ENCODE data around the gene POP5. TPM values are rescaled to one million over a fixed set of nuclear protein-coding genes. Genes with fewer than 3 reads are reported as not detected.
"Not testable (repeated sequence)": the region's sequence is repeated elsewhere in the genome, so short reads cannot be mapped to it uniquely, and the experiment has no call there.

The POP5 gene
- polyA plus RNA-seq, 6 donors from 2014 or later = 68.7 to 116 (median 94.6) TPM

GRCh38 chr12:120539303-120539702 lies 41.9 kb downstream of the POP5 start:
- H3K4me3 Mint-ChIP-seq = peak overlapping the region in 4 of 8 donors; percentile 0 to 98 (median 66)
- no peaks in the 10 kb centered on the region for H3K9me3 Mint-ChIP-seq
- H3K27ac Mint-ChIP-seq = peak overlapping the region in 1 of 6 donors; percentile 65
- no peak for ATAC-seq (ENCODE audit: low read depth in 2 of 2)
- no peak for DNase-seq
- H3K36me3 Mint-ChIP-seq = no peaks in the 10 kb centered on the region
- peaks cover 33 to 88% (median 69%) of the 10 kb centered on the region in 3 donors for H3K4me1 Mint-ChIP-seq
- H3K27me3 Mint-ChIP-seq = no peaks in the 10 kb centered on the region

GRCh38 chr12:120538281-120539156 lies 42.7 kb downstream of the POP5 start:
- H3K27ac Mint-ChIP-seq = peak overlapping the region in 5 of 6 donors; percentile 57 to 86 (median 68)

GRCh38 chr12:120537856-120538220 lies 43.4 kb downstream of the POP5 start:
- ATAC-seq (ENCODE audit: low read depth in 2 of 2) = no peak
- H3K27ac Mint-ChIP-seq = peak overlapping the region in 3 of 6 donors; percentile 7 to 77 (median 68)
- no peaks in the 10 kb centered on the region for H3K36me3 Mint-ChIP-seq
- H3K4me1 Mint-ChIP-seq = peaks cover 37 to 81% (median 65%) of the 10 kb centered on the region in 3 donors
- H3K27me3 Mint-ChIP-seq = no peaks in the 10 kb centered on the region
- H3K9me3 Mint-ChIP-seq = no peaks in the 10 kb centered on the region
- peak overlapping the region in 7 of 8 donors; percentile 2 to 98 (median 95) for H3K4me3 Mint-ChIP-seq
- DNase-seq = no peak

More at GRCh38 chr12:120538281-120539156, 42.7 kb downstream of the POP5 start:
- no peaks in the 10 kb centered on the region for H3K36me3 Mint-ChIP-seq
- ATAC-seq (ENCODE audit: low read depth in 2 of 2) (no peak), DNase-seq (no peak)
- no peaks in the 10 kb centered on the region for H3K27me3 Mint-ChIP-seq
- H3K4me1 Mint-ChIP-seq = peaks cover 37 to 86% (median 67%) of the 10 kb centered on the region in 3 donors
- peak overlapping the region; percentile 53 to 98 (median 78) for H3K4me3 Mint-ChIP-seq
- no peaks in the 10 kb centered on the region for H3K9me3 Mint-ChIP-seq

GRCh38 chr12:120536064-120536791 lies 45.0 kb downstream of the POP5 start:
- Mint-ChIP-seq H3K9me3 (no peaks in the 10 kb centered on the region), H3K4me3 (peak overlapping the region; percentile 71 to 98 (median 96)), H3K27ac (peak overlapping the region in 5 of 6 donors; percentile 28 to 97 (median 62)), H3K27me3 (no peaks in the 10 kb centered on the region), H3K4me1 (peaks cover 37 to 68% (median 56%) of the 10 kb centered on the region in 3 donors), H3K36me3 (no peaks in the 10 kb centered on the region)
- ATAC-seq (ENCODE audit: low read depth in 2 of 2) = no peak
- no peak for DNase-seq

- ATAC-seq (ENCODE audit: low read depth in 2 of 2) (peak; percentile 70 to 76), DNase-seq (peak; percentile 56)
- Mint-ChIP-seq H3K27ac (peak overlapping the region; percentile 33 to 100 (median 97)), H3K9me3 (no peaks in the 10 kb centered on the region), H3K27me3 (no peaks in the 10 kb centered on the region), H3K36me3 (no peaks in the 10 kb centered on the region), H3K4me1 (peaks cover 34 to 59% (median 54%) of the 10 kb centered on the region in 3 donors), H3K4me3 (peak overlapping the region; percentile 92 to 100 (median 98))
Observed at GRCh38 chr12:120534703-120535655, 46.2 kb downstream of the POP5 start.

GRCh38 chr12:120534203-120534702 lies 46.9 kb downstream of the POP5 start, which contains the start of gene RNF10:
TSS of gene RNF10 (plus strand) at chr12:120534356. CDS start at chr12:120534812, 456 bp downstream.
- Mint-ChIP-seq H3K27me3 (no peaks in the 10 kb centered on the region), H3K4me3 (peak within 1 kb of the TSS; percentile 92 to 100 (median 98)), H3K9me3 (no peaks in the 10 kb centered on the region), H3K27ac (peak within 1 kb of the TSS; percentile 86 to 100 (median 97)), H3K4me1 (peaks cover 34 to 58% (median 58%) of the 10 kb centered on the region in 3 donors), H3K36me3 (no peaks in the 10 kb centered on the region)
- DNase-seq (peak; percentile 82), ATAC-seq (ENCODE audit: low read depth in 2 of 2) (peak; percentile 80 to 84)

GRCh38 chr12:120532701-120533238 lies 48.4 kb downstream of the POP5 start:
- Mint-ChIP-seq H3K4me3 (peak overlapping the region in 2 of 8 donors; percentile 19 to 81), H3K9me3 (no peaks in the 10 kb centered on the region), H3K27me3 (no peaks in the 10 kb centered on the region), H3K27ac (peak overlapping the region in 1 of 6 donors; percentile 58), H3K4me1 (peaks cover 25 to 54% (median 53%) of the 10 kb centered on the region in 3 donors), H3K36me3 (no peaks in the 10 kb centered on the region)
- no peak for ATAC-seq (ENCODE audit: low read depth in 2 of 2)
- DNase-seq = no peak

GRCh38 chr12:120530418-120530761 lies 50.8 kb downstream of the POP5 start:
- Mint-ChIP-seq H3K4me3 (peak overlapping the region in 7 of 8 donors; percentile 98 to 100 (median 100)), H3K4me1 (peaks cover 18 to 35% (median 34%) of the 10 kb centered on the region in 3 donors), H3K27ac (peak overlapping the region in 1 of 6 donors; percentile 22)
- H3K36me3 Mint-ChIP-seq; ATAC-seq (ENCODE audit: low read depth in 2 of 2); H3K27me3 Mint-ChIP-seq; H3K9me3 Mint-ChIP-seq; DNase-seq: not testable (repeated sequence)

GRCh38 chr12:120529641-120530417 lies 51.4 kb downstream of the POP5 start:
- Mint-ChIP-seq H3K9me3 (no peaks in the 10 kb centered on the region), H3K36me3 (no peaks in the 10 kb centered on the region), H3K4me1 (peaks cover 18 to 31% (median 29%) of the 10 kb centered on the region in 3 donors), H3K27ac (peak overlapping the region; percentile 97 to 100 (median 99)), H3K27me3 (no peaks in the 10 kb centered on the region), H3K4me3 (peak overlapping the region; percentile 98 to 100 (median 100))
- ATAC-seq (ENCODE audit: low read depth in 2 of 2) (no peak), DNase-seq (no peak)

GRCh38 chr12:120528861-120529525 lies 52.2 kb downstream of the POP5 start, which contains the start of gene COQ5:
TSS of gene COQ5 (minus strand) at chr12:120529158. CDS start at chr12:120529141, 17 bp downstream.
- Mint-ChIP-seq H3K4me1 (peaks cover 15 to 28% (median 24%) of the 10 kb centered on the region in 3 donors), H3K4me3 (peak within 1 kb of the TSS; percentile 98 to 100 (median 100)), H3K27ac (peak within 1 kb of the TSS; percentile 97 to 100 (median 99)), H3K36me3 (no peaks in the 10 kb centered on the region), H3K9me3 (no peaks in the 10 kb centered on the region), H3K27me3 (no peaks in the 10 kb centered on the region)
- DNase-seq (peak; percentile 81), ATAC-seq (ENCODE audit: low read depth in 2 of 2) (peak; percentile 97)

Measured in naive B cell (primary cell).